Gastroesophageal sphincter (tissue), 3 donors: Measurements from ENCODE around the gene ZNF773.

ENCODE experiments used
- CTCF ChIP-seq, 4 experiments: fragments of 200-600 bp in 2 of 4; fragments of 450-650 bp in 2 of 4; sonication (generic) in 1 of 4; IDR thresholded peaks; one replicate each; pipeline ENCODE4 v1.5.1; 2017 to 2019; ENCODE audit warnings: antibody characterized with exemption in 4 of 4, mild to moderate bottlenecking in 2 of 4, moderate library complexity in 2 of 4
- POLR2A ChIP-seq, 2 donors: fragments of 450-650 bp; IDR thresholded peaks; one replicate each; pipeline ENCODE4 v1.6.1; 2017; ENCODE audit warnings: antibody characterized with exemption in 2 of 2, mild to moderate bottlenecking in 2 of 2, moderate library complexity in 1 of 2
- POLR2AphosphoS5 ChIP-seq: sonication (generic); formaldehyde crosslinking; IDR thresholded peaks from one replicate; pipeline ENCODE4 v1.6.1; 2017; ENCODE audit warnings: antibody characterized with exemption

GRCh38 chr19:57511484-57511883 is 11.7 kb downstream of the ZNF773 start:
- TF ChIP-seq CTCF (IDR thresholded peaks at IDR 0.05) = no peak
- TF ChIP-seq POLR2A (IDR thresholded peaks at IDR 0.05) = no peak
- no peak for TF ChIP-seq POLR2AphosphoS5
